Measurements from ENCODE around the gene WFDC12.

The WFDC12 gene

GRCh38 chr20:45117581-45117980 is 6.7 kb downstream of the WFDC12 start:
- no peak for DNase-seq (ENCODE audit: low read depth in 2 of 2)
- no peak for TF ChIP-seq CTCF (IDR thresholded peaks at IDR 0.05; ENCODE audit: low read depth, low read length)
- no peak overlapping the region for H3K4me3 ChIP-seq (replicated peaks in 1 of 2; ENCODE audit: low read depth in 2 of 2, low read length in 2 of 2)

GRCh38 chr20:45115829-45116228 is 8.4 kb downstream of the WFDC12 start:
- TF ChIP-seq CTCF (IDR thresholded peaks at IDR 0.05; ENCODE audit: low read depth, low read length): no peak
- DNase-seq (ENCODE audit: low read depth in 2 of 2): no peak
- H3K4me3 ChIP-seq (replicated peaks in 1 of 2; ENCODE audit: low read depth in 2 of 2, low read length in 2 of 2): no peak overlapping the region

- TF ChIP-seq CTCF (IDR thresholded peaks at IDR 0.05; ENCODE audit: low read depth, low read length): no peak
- no peak overlapping the region for H3K4me3 ChIP-seq (replicated peaks in 1 of 2; ENCODE audit: low read depth in 2 of 2, low read length in 2 of 2)
- DNase-seq (ENCODE audit: low read depth in 2 of 2): no peak
These were observed 8.9 kb downstream of the WFDC12 start for GRCh38 chr20:45115386-45115774.

- DNase-seq (ENCODE audit: low read depth in 2 of 2): no peak
- H3K4me3 ChIP-seq (replicated peaks in 1 of 2; ENCODE audit: low read depth in 2 of 2, low read length in 2 of 2): no peak within 1 kb of the TSS
- no peak for TF ChIP-seq CTCF (IDR thresholded peaks at IDR 0.05; ENCODE audit: low read depth, low read length)
These were observed 9.5 kb downstream of the WFDC12 start, which contains the start of gene WFDC5 for GRCh38 chr20:45114465-45115385. WFDC5 (minus strand) TSS chr20:45115174; CDS start chr20:45115083, 91 bp downstream.

GRCh38 chr20:45113865-45114264 is 10.4 kb downstream of the WFDC12 start:
- no peak for TF ChIP-seq CTCF (IDR thresholded peaks at IDR 0.05; ENCODE audit: low read depth, low read length)
- H3K4me3 ChIP-seq (replicated peaks in 1 of 2; ENCODE audit: low read depth in 2 of 2, low read length in 2 of 2): no peak overlapping the region
- no peak for DNase-seq (ENCODE audit: low read depth in 2 of 2)

- TF ChIP-seq CTCF (IDR thresholded peaks at IDR 0.05; ENCODE audit: low read depth, low read length): no peak
- no peak for DNase-seq (ENCODE audit: low read depth in 2 of 2)
- H3K4me3 ChIP-seq (replicated peaks in 1 of 2; ENCODE audit: low read depth in 2 of 2, low read length in 2 of 2): no peak overlapping the region
These were observed 11.5 kb downstream of the WFDC12 start for GRCh38 chr20:45112754-45113153.

All from cardiac fibroblast (primary cell).